ENCODE measurements around the gene GSG1L2. TPM values are rescaled to one million over a fixed set of nuclear protein-coding genes. Genes with fewer than 3 reads are reported as not detected.

GSG1L2 gene
- total RNA-seq, 1 experiment from 2014 or later, result not detected

DNA sequence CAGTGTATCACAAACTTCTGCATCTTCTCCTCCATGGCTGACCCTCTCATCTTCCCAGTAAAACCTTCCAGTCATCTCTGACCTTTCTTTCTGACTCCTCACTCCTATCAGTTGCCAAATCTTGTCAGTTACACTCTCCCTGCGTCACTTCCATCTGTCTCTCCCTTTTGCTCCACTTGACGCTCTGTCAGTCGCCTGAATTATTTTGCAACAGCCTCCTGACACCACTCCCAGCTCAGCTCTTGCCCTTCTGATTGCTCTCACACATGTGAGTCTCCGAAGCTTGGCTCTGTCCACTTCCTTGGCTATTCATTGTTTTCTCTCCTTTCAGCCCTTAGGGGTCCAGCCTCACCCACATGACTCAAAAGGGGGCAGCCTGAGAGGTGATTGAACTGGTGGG, 58.2 kb downstream of the GSG1L2 start:
- DNase-seq (ENCODE audit: low read depth, low spot score) (no peak), ATAC-seq (no peak)
- Histone ChIP-seq H3K4me1 (ENCODE audit: control insufficient read depth in 1 of 2, insufficient read depth in 2 of 2, low read length in 2 of 2) (peaks cover 0 to 3% of the 10 kb centered on the region in 2 experiments; a peak in 1 of 4 replicates), H4K20me1 (ENCODE audit: insufficient read depth) (no peaks in the 10 kb centered on the region), H3K36me3 (ENCODE audit: control insufficient read depth in 1 of 2, insufficient read depth in 2 of 2, low read length in 2 of 2) (no peaks in the 10 kb centered on the region; a peak in 1 of 4 replicates), H3K27ac (ENCODE audit: low read depth, low read length) (no peak overlapping the region), H3K9ac (ENCODE audit: low read length) (no peak overlapping the region), H3K4me3 (replicated peaks in 1 of 2; ENCODE audit: low read depth in 1 of 2, low read length in 2 of 2) (no peak overlapping the region), H2AFZ (ENCODE audit: low read depth, low read length, poor library complexity, severe bottlenecking) (no peak overlapping the region), H3K79me2 (ENCODE audit: insufficient read depth, low read length) (no peaks in the 10 kb centered on the region), H3K4me2 (ENCODE audit: low read length) (no peak overlapping the region), H3K9me2 (ENCODE audit: insufficient read depth) (no peaks in the 10 kb centered on the region), H3K27me3 (ENCODE audit: insufficient read depth, low read length) (peaks cover 20% of the 10 kb centered on the region; the same call in 1 of the 2 replicates), H3K9me3 (ENCODE audit: control insufficient read depth in 1 of 2, insufficient read depth in 1 of 2, low read depth in 1 of 2, low read length in 2 of 2) (no peaks in the 10 kb centered on the region)
- TF ChIP-seq SRF (IDR thresholded peaks at IDR 0.05; ENCODE audit: low read depth), result no peak
- no peak for TF ChIP-seq ZNF274 (IDR thresholded peaks at IDR 0.05; ENCODE audit: low read depth, low read length)
- no peak for TF ChIP-seq TCF7L2 (IDR thresholded peaks at IDR 0.05; ENCODE audit: borderline replicate concordance, extremely low read depth, insufficient read depth, insufficient read length)
- no peak for TF ChIP-seq SP1 (IDR thresholded peaks at IDR 0.05; ENCODE audit: low read depth)
- no peak for TF ChIP-seq FOSL1 (IDR thresholded peaks at IDR 0.05; ENCODE audit: low read depth)
- no peak for TF ChIP-seq POLR2AphosphoS5 (IDR thresholded peaks at IDR 0.05; ENCODE audit: low read depth, low read length)
- TF ChIP-seq ELF1 (IDR thresholded peaks at IDR 0.05; ENCODE audit: borderline replicate concordance, low read depth), result no peak
- TF ChIP-seq ATF3 (IDR thresholded peaks at IDR 0.05), result no peak
- TF ChIP-seq EGR1 (IDR thresholded peaks at IDR 0.05; ENCODE audit: low read depth), result no peak
- TF ChIP-seq CBX3 (IDR thresholded peaks at IDR 0.05; ENCODE audit: low read depth), result no peak
- TF ChIP-seq CTCF (IDR thresholded peaks at IDR 0.05 in 2 of 3, conservative IDR thresholded peaks at IDR 0.05 in 1 of 3; ENCODE audit: borderline replicate concordance in 1 of 3, insufficient read depth in 1 of 3, low read depth in 2 of 3, low read length in 2 of 3), result no peak
- TF ChIP-seq MAX (IDR thresholded peaks at IDR 0.05), result no peak
- no peak for TF ChIP-seq REST (IDR thresholded peaks at IDR 0.05; ENCODE audit: low read depth)
- no peak for TF ChIP-seq YY1 (IDR thresholded peaks at IDR 0.05; ENCODE audit: extremely low read depth, insufficient replicate concordance, low read depth, low read length)
- no peak for TF ChIP-seq JUND (IDR thresholded peaks at IDR 0.05)
- TF ChIP-seq RAD21 (IDR thresholded peaks at IDR 0.05; ENCODE audit: low read depth), result no peak
- CTCF ChIA-PET, result no interaction called here
- POLR2A ChIA-PET, result no interaction called here
- intact Hi-C loops (cut with micrococcal nuclease), result no loop called here
- BruUV-seq (replicated peaks), result no TSS peak
- RAD21 ChIA-PET (ENCODE audit: low non-redundant PET in 1 of 2, low total read pairs in 2 of 2, uncharacterized antibody in 2 of 2, unreplicated experiment in 2 of 2), result no interaction called here
